Activated CD4-positive, alpha-beta T cell treated with anti-CD3 and anti-CD28 coated beads, Interleukin-2, Interleukin-4, amounts not matched to agents 100 ng/mL and 50 ng/mL, durations not matched to agents 16 hours and 8 hours (primary cell): Measurements from ENCODE around the gene DIPK1A.
A peak's percentile ranks its signal among the peaks of the same experiment; 100 is the strongest.
"Not testable (repeated sequence)": the region's sequence is repeated elsewhere in the genome, so short reads cannot be mapped to it uniquely, and the experiment has no call there.

Experiments
- DNase-seq: peaks from one replicate; pipeline ENCODE4 v3.0.0-alpha.2; 2020; ENCODE audit warnings: low spot score

DIPK1A gene

DNA sequence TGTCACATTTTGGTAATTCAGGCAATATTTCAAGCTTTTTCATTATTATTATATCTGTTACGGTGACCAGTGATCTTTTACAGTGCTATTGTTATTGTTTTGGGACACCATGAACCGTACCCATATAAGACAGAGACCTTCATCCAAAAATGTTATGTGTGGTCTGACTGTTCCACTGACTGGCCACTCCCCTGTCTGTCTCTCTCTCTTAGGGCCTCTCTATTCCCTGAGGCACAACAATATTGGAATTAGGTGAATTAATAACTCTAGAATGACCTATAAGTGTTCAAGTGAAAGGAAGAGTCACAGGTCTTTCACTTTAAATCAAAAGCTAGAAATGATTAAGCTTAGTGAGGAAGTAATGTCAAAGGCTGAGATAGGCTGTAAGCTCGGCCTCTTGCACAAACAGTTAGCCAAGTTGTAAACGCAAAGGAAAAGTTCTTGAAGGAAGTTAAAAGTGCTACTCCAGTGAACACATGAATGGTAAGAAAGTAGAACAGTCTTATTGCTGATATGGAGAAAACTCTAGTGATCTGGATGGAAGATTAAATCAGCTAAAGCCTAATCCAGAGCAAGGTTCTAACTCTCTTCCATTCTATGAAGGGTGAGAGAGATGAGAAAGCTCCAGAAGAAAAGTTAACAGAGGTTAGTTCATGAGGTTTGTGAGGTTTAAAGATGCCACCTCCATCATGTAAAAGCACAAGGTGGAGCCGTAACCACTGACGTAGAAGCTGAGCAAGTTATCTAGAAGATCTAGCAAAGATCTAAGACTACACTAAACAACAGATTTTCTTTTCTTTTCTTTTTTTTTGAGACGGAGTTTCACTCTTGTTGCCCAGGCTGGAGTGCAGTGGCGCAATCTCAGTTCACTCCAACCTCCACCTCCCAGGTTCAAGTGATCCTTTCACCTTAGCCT, 19.7 kb upstream of the DIPK1A start:
- DNase-seq = peak; percentile 76

GRCh38 chr1:92975551-92976232, 14.4 kb upstream of the DIPK1A start:
- DNase-seq = peak; percentile 68

- not testable (repeated sequence) for DNase-seq
Measured at GRCh38 chr1:92974112-92974511, 12.8 kb upstream of the DIPK1A start.

- peak; percentile 64 for DNase-seq
Measured at GRCh38 chr1:92973203-92973897, 12.1 kb upstream of the DIPK1A start.

- DNase-seq = no peak
Measured at GRCh38 chr1:92972409-92973129, 11.3 kb upstream of the DIPK1A start.

DNA sequence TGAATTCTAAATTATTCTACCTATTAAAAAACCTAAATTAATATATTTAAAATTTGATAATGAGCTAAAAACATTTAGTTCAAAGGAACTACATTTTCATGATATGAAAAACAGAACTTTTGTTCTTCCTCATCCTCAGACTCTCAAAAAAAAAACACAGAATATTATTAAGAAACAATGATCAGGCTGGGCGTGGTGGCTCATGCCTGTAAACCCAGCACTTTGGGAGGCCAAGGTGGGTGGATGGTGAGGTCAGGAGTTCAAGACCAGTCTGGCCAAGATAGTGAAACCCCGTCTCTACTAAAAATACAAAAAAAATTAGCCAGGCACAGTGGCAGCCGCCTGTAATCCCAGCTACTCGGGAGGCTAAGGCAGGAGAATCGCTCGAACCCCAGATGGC, 10.7 kb upstream of the DIPK1A start:
- not testable (repeated sequence) for DNase-seq

GRCh38 chr1:92970990-92971689, 9.9 kb upstream of the DIPK1A start:
- DNase-seq = no peak

- no peak for DNase-seq
Measured at GRCh38 chr1:92969517-92969916, 8.3 kb upstream of the DIPK1A start.

GRCh38 chr1:92968138-92969032, 7.1 kb upstream of the DIPK1A start:
- peak; percentile 57 for DNase-seq

GRCh38 chr1:92964998-92965397, 3.7 kb upstream of the DIPK1A start:
- no peak for DNase-seq

GRCh38 chr1:92964316-92964715, 3.1 kb upstream of the DIPK1A start:
- no peak for DNase-seq

GRCh38 chr1:92961896-92962752, 862 bp upstream of the DIPK1A start:
- DNase-seq = peak; percentile 91

GRCh38 chr1:92960395-92961130, 699 bp downstream of the DIPK1A start:
- DNase-seq = peak; percentile 79

GRCh38 chr1:92958203-92958970, 2.9 kb downstream of the DIPK1A start:
- no peak for DNase-seq

DNA sequence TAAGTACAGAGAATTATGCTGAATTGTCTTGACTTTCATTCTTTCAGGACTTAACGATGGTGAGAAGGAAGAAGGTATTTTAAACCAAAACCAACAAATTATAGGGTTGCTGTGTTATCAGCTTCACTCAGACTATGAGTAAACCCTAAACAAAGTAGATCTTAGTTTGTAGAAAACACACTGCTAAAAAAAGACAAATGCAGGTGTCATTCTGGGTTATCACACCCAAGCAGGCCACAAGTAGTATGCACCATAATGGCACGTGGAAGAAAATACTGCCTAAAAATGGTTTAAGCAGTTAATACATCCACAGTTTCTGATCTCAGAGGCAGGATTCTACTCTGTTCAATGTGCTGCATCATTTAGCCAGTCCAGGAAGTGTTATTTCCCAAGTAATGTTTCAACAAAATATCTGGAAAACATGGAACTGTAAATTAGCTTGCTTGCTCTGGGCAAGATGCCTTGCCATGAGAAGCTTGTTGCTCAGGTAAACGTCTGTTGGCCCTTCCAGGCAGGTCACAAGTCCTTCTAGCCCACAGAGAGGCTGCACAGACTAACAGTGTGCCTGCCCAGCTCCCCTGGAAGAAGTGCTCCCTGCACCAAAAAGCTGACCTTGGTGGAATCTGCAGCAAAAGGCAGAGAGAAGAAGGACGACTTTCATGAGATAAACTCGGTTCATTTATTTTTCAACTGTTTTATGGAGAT, 4.1 kb downstream of the DIPK1A start:
- DNase-seq = peak; percentile 39

DNA sequence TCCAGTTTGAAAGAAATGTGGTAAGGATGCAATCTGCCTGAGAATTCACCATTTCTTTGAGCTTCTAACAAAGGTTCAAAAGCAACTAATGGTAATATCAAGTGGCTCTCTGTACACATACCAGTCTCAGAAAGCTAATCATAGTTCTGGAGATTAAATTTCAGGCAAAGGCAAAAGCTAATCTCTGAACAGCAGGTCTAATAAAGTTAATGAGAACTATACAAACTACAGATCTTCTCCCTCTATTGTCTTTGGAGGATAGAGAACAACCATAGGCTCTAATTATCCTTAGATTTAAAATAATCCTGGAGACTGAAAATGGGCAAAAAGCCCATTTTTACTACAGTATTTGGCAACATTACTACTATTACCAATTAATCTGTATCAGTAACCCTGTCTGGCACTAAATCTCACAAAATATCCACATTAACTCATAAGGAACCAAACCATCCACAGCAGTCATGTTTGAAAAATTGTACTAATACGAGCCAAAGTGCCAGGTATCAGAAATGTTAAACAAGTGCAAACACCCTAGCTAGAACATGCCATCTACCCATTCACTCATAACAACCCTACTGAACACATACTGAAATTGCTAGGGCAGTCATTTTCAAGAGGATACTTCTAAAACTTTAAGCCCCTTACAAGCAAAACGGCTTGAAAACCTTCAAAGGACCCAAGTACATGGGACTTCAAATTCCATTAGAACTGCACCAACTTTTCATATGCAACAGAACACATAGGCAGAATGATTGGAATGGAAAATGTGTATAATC, 4.8 kb downstream of the DIPK1A start:
- DNase-seq = no peak
